ENCODE data around the gene HAL.

Gene HAL

GRCh38 chr12:96007729-96008128, 11.6 kb upstream of the HAL start (continued):
- TF ChIP-seq, protein P1, sequence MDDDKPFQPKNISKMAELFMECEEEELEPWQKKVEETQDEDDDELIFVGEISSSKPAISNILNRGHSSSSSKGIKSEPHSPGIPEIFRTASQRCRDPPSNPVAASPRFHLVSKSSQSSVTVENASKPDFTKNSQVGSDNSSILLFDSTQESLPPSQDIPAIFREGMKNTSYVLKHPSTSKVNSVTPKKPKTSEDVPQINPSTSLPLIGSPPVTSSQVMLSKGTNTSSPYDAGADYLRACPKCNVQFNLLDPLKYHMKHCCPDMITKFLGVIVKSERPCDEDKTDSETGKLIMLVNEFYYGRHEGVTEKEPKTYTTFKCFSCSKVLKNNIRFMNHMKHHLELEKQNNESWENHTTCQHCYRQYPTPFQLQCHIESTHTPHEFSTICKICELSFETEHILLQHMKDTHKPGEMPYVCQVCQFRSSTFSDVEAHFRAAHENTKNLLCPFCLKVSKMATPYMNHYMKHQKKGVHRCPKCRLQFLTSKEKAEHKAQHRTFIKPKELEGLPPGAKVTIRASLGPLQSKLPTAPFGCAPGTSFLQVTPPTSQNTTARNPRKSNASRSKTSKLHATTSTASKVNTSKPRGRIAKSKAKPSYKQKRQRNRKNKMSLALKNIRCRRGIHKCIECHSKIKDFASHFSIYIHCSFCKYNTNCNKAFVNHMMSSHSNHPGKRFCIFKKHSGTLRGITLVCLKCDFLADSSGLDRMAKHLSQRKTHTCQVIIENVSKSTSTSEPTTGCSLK (tag by site-specific recombination; IDR thresholded peaks at IDR 0.05) = no peak
- TF ChIP-seq ZSCAN5A (tag by site-specific recombination; IDR thresholded peaks at IDR 0.05) (no peak), ZNF624 (tag by site-specific recombination; IDR thresholded peaks at IDR 0.05) (no peak), ZNF354C (tag by site-specific recombination; IDR thresholded peaks at IDR 0.05; ENCODE audit: borderline replicate concordance, low read depth) (no peak), ZBTB48 (tag by site-specific recombination; IDR thresholded peaks at IDR 0.05) (no peak), ZNF19 (tag by site-specific recombination; IDR thresholded peaks at IDR 0.05; ENCODE audit: low read depth) (no peak), ZNF114 (tag by site-specific recombination; IDR thresholded peaks at IDR 0.05) (no peak), KLF16 (tag by site-specific recombination; IDR thresholded peaks at IDR 0.05) (no peak), ZBTB17 (tag by site-specific recombination; IDR thresholded peaks at IDR 0.05) (no peak)
- TF ChIP-seq, protein P2, sequence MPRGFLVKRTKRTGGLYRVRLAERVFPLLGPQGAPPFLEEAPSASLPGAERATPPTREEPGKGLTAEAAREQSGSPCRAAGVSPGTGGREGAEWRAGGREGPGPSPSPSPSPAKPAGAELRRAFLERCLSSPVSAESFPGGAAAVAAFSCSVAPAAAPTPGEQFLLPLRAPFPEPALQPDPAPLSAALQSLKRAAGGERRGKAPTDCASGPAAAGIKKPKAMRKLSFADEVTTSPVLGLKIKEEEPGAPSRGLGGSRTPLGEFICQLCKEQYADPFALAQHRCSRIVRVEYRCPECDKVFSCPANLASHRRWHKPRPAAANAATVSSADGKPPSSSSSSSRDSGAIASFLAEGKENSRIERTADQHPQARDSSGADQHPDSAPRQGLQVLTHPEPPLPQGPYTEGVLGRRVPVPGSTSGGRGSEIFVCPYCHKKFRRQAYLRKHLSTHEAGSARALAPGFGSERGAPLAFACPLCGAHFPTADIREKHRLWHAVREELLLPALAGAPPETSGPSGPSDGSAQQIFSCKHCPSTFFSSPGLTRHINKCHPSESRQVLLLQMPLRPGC (tag by site-specific recombination; IDR thresholded peaks at IDR 0.05) = no peak

- CTCF ChIA-PET = interaction anchor here (0.6 to 2.2 kb wide), 2 partner anchors 9 to 393 kb away, joined by 3 to 11 read pairs; partner anchors contain the start of gene CDK17
- Histone ChIP-seq H3K4me1 (ENCODE audit: control insufficient read depth, insufficient read depth, low read length) (no peaks in the 10 kb centered on the region), H3K9me3 (ENCODE audit: control insufficient read depth, insufficient read depth, low read depth, low read length) (no peaks in the 10 kb centered on the region), H3K36me3 (ENCODE audit: control insufficient read depth in 2 of 2, insufficient read depth in 1 of 2, low read length in 2 of 2) (peaks cover 39 to 78% of the 10 kb centered on the region in 2 experiments), H3K27ac (ENCODE audit: extremely low read depth, low read depth, low read length) (no peak overlapping the region), H3K4me3 (ENCODE audit: low read depth, low read length) (no peak overlapping the region)
- POLR2A ChIA-PET = no interaction called here
- no peak for TF ChIP-seq ZNF488 (tag by site-specific recombination; IDR thresholded peaks at IDR 0.05)
- no peak for TF ChIP-seq YY2 (tag by site-specific recombination; IDR thresholded peaks at IDR 0.05)
- no peak for TF ChIP-seq AEBP2 (tag by site-specific recombination; IDR thresholded peaks at IDR 0.05; ENCODE audit: borderline replicate concordance)
These were observed 10.6 kb upstream of the HAL start for GRCh38 chr12:96006727-96007126.

DNA sequence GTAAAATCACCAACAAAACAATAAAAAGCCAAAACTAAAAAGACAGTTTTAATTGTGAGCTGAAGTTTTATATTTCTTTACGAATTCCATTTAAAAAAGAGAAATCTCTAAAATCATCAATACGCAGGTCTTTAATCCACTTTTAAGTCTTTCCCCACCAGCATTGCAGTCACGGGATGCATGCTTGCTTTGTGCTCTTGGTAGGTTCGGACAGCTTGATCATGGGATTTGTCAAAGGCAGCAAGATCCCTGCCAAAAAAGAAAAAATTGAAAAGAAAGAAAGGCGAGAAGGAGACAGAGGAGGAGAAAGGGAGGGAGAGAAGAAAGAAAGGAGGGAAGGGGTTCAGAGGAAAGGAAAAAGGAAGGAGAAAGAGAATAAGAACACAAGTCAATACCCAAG, 4.7 kb upstream of the HAL start:
- CTCF ChIA-PET = interaction anchor here (0.7 to 5.6 kb wide), 6 partner anchors 11 to 419 kb away, joined by 3 to 58 read pairs (median 4); no protein-coding TSS in a partner anchor
- no peak overlapping the region for H3K4me3 ChIP-seq (ENCODE audit: low read depth, low read length)
- no peak overlapping the region for H3K27ac ChIP-seq (ENCODE audit: extremely low read depth, low read depth, low read length)
- POLR2A ChIA-PET = interaction anchor here (0.6 kb wide), 1 partner anchor 317 kb away, joined by 3 read pairs; no protein-coding TSS in a partner anchor
- no peaks in the 10 kb centered on the region for H3K9me3 ChIP-seq (ENCODE audit: control insufficient read depth, insufficient read depth, low read depth, low read length)
- peaks cover 30 to 44% of the 10 kb centered on the region in 2 experiments for H3K36me3 ChIP-seq (ENCODE audit: control insufficient read depth in 2 of 2, insufficient read depth in 1 of 2, low read length in 2 of 2)
- peak; percentile 83 for TF ChIP-seq PRDM1 (tag by site-specific recombination; IDR thresholded peaks at IDR 0.05)
- TF ChIP-seq, protein P1 (tag by site-specific recombination; IDR thresholded peaks at IDR 0.05) = no peak
- no peaks in the 10 kb centered on the region for H3K4me1 ChIP-seq (ENCODE audit: control insufficient read depth, insufficient read depth, low read length)
